Tibial nerve (tissue), 4 donors: ENCODE data around the gene COL25A1. TPM values are rescaled to one million over a fixed set of nuclear protein-coding genes. Genes with fewer than 3 reads are reported as not detected.

Experiments
- DNase-seq, 2 donors: peaks; one replicate each; pipeline ENCODE4 v3.0.0-alpha.2; 2019; ENCODE audit warnings: low spot score in 2 of 2
- H3K27ac ChIP-seq, 4 donors: fragments of 200-600 bp; sonication (generic) in 3 of 4; one replicate each; pipeline ENCODE4 v1.5.1; 2017 to 2019; ENCODE audit warnings: mild to moderate bottlenecking in 1 of 4
- H3K27me3 ChIP-seq, 2 donors: fragments of 200-600 bp; sonication (generic) in 1 of 2; one replicate each; pipeline versions ENCODE4 v1.5.1 to v1.6.0; 2017 to 2019
- H3K36me3 ChIP-seq, 3 donors: fragments of 200-600 bp; sonication (generic); one replicate each; pipeline ENCODE4 v1.5.1; 2018 to 2019
- H3K4me1 ChIP-seq, 4 donors: fragments of 200-600 bp; sonication (generic) in 3 of 4; one replicate each; pipeline ENCODE4 v1.5.1; 2017 to 2019
- H3K4me3 ChIP-seq, 4 donors: fragments of 200-600 bp; sonication (generic) in 3 of 4; one replicate each; pipeline ENCODE4 v1.5.1; 2017 to 2019; ENCODE audit warnings: mild to moderate bottlenecking in 1 of 4, moderate library complexity in 1 of 4
- H3K9me3 ChIP-seq, 4 donors: fragments of 200-600 bp; sonication (generic) in 3 of 4; one replicate each; pipeline ENCODE4 v1.5.1; 2017 to 2019
- CTCF ChIP-seq, 5 experiments: fragments of 200-600 bp in 3 of 5; fragments of 450-650 bp in 2 of 5; sonication (generic) in 3 of 5; IDR thresholded peaks; one replicate each; pipeline ENCODE4 v1.5.1; 2016 to 2019; ENCODE audit warnings: antibody characterized with exemption in 5 of 5, mild to moderate bottlenecking in 3 of 5, moderate library complexity in 2 of 5
- EP300 ChIP-seq, 2 donors: sonication (generic); formaldehyde crosslinking; IDR thresholded peaks; one replicate each; pipeline ENCODE4 v1.6.1; 2017; ENCODE audit warnings: antibody characterized with exemption in 2 of 2, mild to moderate bottlenecking in 1 of 2
- POLR2A ChIP-seq, 2 donors: fragments of 450-650 bp; IDR thresholded peaks; one replicate each; pipeline ENCODE4 v1.6.1; 2017; ENCODE audit warnings: antibody characterized with exemption in 2 of 2, mild to moderate bottlenecking in 2 of 2, moderate library complexity in 2 of 2
- WGBS, 2 donors: methylation state at CpG; one replicate each; pipeline ENCODE4 v1.1.5; 2018; 5-methylcytosine and 5-hydroxymethylcytosine counted together
- total RNA-seq, 4 donors: library from RNA; depleted of rRNA; stranded (reverse); fragments of >200 nt; gene quantifications; one replicate each; pipeline ENCODE4 v1.1.0, GENCODE V29; 2016

Gene COL25A1
- total RNA-seq, 4 donors from 2014 or later = 1.5 to 4.1 (median 2.3) TPM

- Histone ChIP-seq H3K4me1 (no peaks in the 10 kb centered on the region), H3K4me3 (no peak overlapping the region), H3K27ac (no peak overlapping the region), H3K9me3 (no peaks in the 10 kb centered on the region), H3K27me3 (no peaks in the 10 kb centered on the region), H3K36me3 (no peaks in the 10 kb centered on the region)
- 97 to 98% methylated on average over 4 of the region's 4 CpGs for WGBS, 2 donors
- no peak for DNase-seq
- TF ChIP-seq EP300 (IDR thresholded peaks at IDR 0.05) = no peak
- TF ChIP-seq POLR2A (IDR thresholded peaks at IDR 0.05) = no peak
- TF ChIP-seq CTCF (IDR thresholded peaks at IDR 0.05) = no peak
Measured at GRCh38 chr4:108916638-108917037, 385.8 kb downstream of the COL25A1 start.

- H3K4me3 ChIP-seq = no peak overlapping the region
- no peak overlapping the region for H3K27ac ChIP-seq
- H3K9me3 ChIP-seq = no peaks in the 10 kb centered on the region
- H3K27me3 ChIP-seq = no peaks in the 10 kb centered on the region
- TF ChIP-seq EP300 (IDR thresholded peaks at IDR 0.05) (no peak), CTCF (IDR thresholded peaks at IDR 0.05) (no peak), POLR2A (IDR thresholded peaks at IDR 0.05) (no peak)
- H3K4me1 ChIP-seq = no peaks in the 10 kb centered on the region
- DNase-seq = no peak
- no peaks in the 10 kb centered on the region for H3K36me3 ChIP-seq
- 72 to 81% methylated on average over 8 of the region's 8 CpGs for WGBS, 2 donors
Measured at GRCh38 chr4:108906866-108907367, 395.5 kb downstream of the COL25A1 start.

- Histone ChIP-seq H3K9me3 (no peaks in the 10 kb centered on the region), H3K27ac (no peak overlapping the region), H3K4me3 (no peak overlapping the region), H3K27me3 (no peaks in the 10 kb centered on the region), H3K36me3 (no peaks in the 10 kb centered on the region), H3K4me1 (no peaks in the 10 kb centered on the region)
- TF ChIP-seq EP300 (IDR thresholded peaks at IDR 0.05) (no peak), CTCF (IDR thresholded peaks at IDR 0.05) (no peak), POLR2A (IDR thresholded peaks at IDR 0.05) (no peak)
- DNase-seq = no peak
- WGBS, 2 donors = 91 to 92% methylated on average over 6 of the region's 6 CpGs
Measured at GRCh38 chr4:108906006-108906405, 396.5 kb downstream of the COL25A1 start.

DNA sequence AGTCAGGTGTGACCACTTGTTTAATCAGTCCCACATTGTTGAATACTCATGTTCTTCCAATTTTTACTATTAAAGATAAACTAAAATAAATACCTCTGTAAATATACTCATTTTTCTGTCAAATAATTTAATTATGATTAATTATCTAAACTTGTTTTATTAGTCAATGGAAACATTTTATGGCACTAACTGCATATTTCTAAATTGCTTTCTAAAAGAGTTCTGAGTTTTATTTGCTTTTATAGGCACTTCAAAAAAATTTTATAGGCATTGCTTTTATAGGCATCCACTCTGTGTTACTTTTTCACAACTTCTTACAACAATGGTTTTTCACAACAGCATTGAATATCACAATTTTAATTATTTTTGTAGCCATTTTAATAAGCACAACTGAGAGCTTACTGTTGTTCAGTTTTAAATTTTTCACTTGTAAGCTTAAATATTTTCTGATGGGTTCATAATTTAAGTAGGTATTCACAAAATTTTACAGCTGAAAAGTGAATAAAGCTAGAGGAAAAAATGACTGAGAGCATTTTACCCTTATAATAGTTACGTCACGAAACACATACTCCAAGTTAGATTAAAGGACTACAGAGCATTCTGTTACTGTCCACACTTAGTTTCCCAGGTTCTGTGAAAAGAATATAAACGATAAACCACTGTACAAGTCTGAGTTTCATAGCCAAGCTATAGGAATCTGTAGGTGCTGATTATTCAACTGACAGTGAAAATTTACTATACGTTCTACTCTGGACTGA, 398.8 kb downstream of the COL25A1 start:
- no peak for TF ChIP-seq POLR2A (IDR thresholded peaks at IDR 0.05)
- TF ChIP-seq CTCF (IDR thresholded peaks at IDR 0.05) = no peak
- no peak for TF ChIP-seq EP300 (IDR thresholded peaks at IDR 0.05)
- Histone ChIP-seq H3K27ac (no peak overlapping the region), H3K4me1 (no peaks in the 10 kb centered on the region), H3K36me3 (no peaks in the 10 kb centered on the region), H3K4me3 (no peak overlapping the region), H3K9me3 (no peaks in the 10 kb centered on the region), H3K27me3 (no peaks in the 10 kb centered on the region)
- 83 to 85% methylated on average over 4 of the region's 4 CpGs for WGBS, 2 donors
- no peak for DNase-seq

DNA sequence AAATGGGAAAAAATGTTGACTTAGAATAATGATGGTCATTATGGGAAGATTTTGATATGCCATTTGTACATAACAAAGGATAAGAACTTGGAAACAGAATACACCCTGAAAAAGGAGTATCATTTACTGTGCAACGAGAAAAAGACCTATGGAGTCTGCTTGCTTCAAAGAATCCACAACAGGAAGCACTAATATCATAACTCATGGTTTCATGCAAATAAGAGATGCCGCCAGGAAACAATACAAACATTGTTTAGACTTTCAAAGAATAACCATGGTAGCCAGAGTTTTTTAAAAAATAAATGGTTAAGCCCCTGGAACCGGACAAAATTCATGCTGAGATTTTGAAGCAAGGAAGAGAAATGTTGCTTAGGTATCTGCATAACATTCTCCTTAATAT, 399.7 kb downstream of the COL25A1 start:
- no peak for DNase-seq
- Histone ChIP-seq H3K27me3 (no peaks in the 10 kb centered on the region), H3K4me3 (no peak overlapping the region), H3K4me1 (no peaks in the 10 kb centered on the region), H3K9me3 (no peaks in the 10 kb centered on the region), H3K27ac (no peak overlapping the region), H3K36me3 (no peaks in the 10 kb centered on the region)
- no peak for TF ChIP-seq CTCF (IDR thresholded peaks at IDR 0.05)
- no peak for TF ChIP-seq EP300 (IDR thresholded peaks at IDR 0.05)
- TF ChIP-seq POLR2A (IDR thresholded peaks at IDR 0.05) = no peak
- 47 to 49% methylated on average over 3 of the region's 3 CpGs for WGBS, 2 donors
